Activated CD8-positive, alpha-beta memory T cell treated with anti-CD3 and anti-CD28 coated beads for 4 hours (primary cell): ENCODE data around the gene VSTM2L.

Experiments used
- DNase-seq, 2 donors: peaks; one replicate each; pipeline ENCODE4 v3.0.0-alpha.2; 2020; ENCODE audit warnings: low read depth in 2 of 2

Gene VSTM2L

GRCh38 chr20:37878835-37879599 is 23.9 kb upstream of the VSTM2L start:
- DNase-seq = no peak

- DNase-seq = no peak
Measured at GRCh38 chr20:37879843-37880242, 23.1 kb upstream of the VSTM2L start.

GRCh38 chr20:37880726-37881591 is 22.0 kb upstream of the VSTM2L start:
- no peak for DNase-seq

- DNase-seq = no peak
Measured at GRCh38 chr20:37881601-37882343, 21.2 kb upstream of the VSTM2L start.

GRCh38 chr20:37882961-37883712 is 19.8 kb upstream of the VSTM2L start:
- DNase-seq = no peak

GRCh38 chr20:37885042-37885441 is 17.9 kb upstream of the VSTM2L start:
- no peak for DNase-seq

GRCh38 chr20:37885593-37886503 is 17.1 kb upstream of the VSTM2L start:
- no peak for DNase-seq

- no peak for DNase-seq
Measured at GRCh38 chr20:37886851-37887297, 16.1 kb upstream of the VSTM2L start.

- no peak for DNase-seq
Measured at GRCh38 chr20:37888641-37889040, 14.3 kb upstream of the VSTM2L start.

GRCh38 chr20:37890108-37890507 is 12.8 kb upstream of the VSTM2L start:
- no peak for DNase-seq

GRCh38 chr20:37890643-37891042 is 12.3 kb upstream of the VSTM2L start:
- no peak for DNase-seq

- DNase-seq = no peak
Measured at GRCh38 chr20:37892001-37892400, 10.9 kb upstream of the VSTM2L start.

GRCh38 chr20:37893566-37894241 is 9.2 kb upstream of the VSTM2L start:
- DNase-seq = no peak

GRCh38 chr20:37894454-37894853 is 8.5 kb upstream of the VSTM2L start:
- DNase-seq = no peak

GRCh38 chr20:37895166-37895565 is 7.8 kb upstream of the VSTM2L start:
- no peak for DNase-seq

GRCh38 chr20:37896932-37897548 is 5.9 kb upstream of the VSTM2L start:
- no peak for DNase-seq

- DNase-seq = no peak
Measured at GRCh38 chr20:37898233-37899104, 4.5 kb upstream of the VSTM2L start.
